NCI-H2029 treated with DMSO at 0.1 percent for 48 hours (cell line): ENCODE results near the gene OR51D1.

Source experiments
- DNase-seq: peaks from one replicate; lab custom pipeline; 2025; lab: John Stamatoyannopoulos, UW

The OR51D1 gene

GRCh38 chr11:4645974-4646373 lies 8.7 kb downstream of the OR51D1 start:
- DNase-seq = no peak

GRCh38 chr11:4647766-4648165 lies 10.5 kb downstream of the OR51D1 start:
- DNase-seq = no peak

- no peak for DNase-seq
Measured at GRCh38 chr11:4654635-4655369, 17.5 kb downstream of the OR51D1 start.

- no peak for DNase-seq
Measured at GRCh38 chr11:4658629-4659445, 21.6 kb downstream of the OR51D1 start.

- no peak for DNase-seq
Measured at GRCh38 chr11:4662876-4663275, 25.6 kb downstream of the OR51D1 start.

GRCh38 chr11:4664183-4664582 lies 26.9 kb downstream of the OR51D1 start:
- no peak for DNase-seq

GRCh38 chr11:4664786-4665185 lies 27.5 kb downstream of the OR51D1 start:
- no peak for DNase-seq

- no peak for DNase-seq
Measured at GRCh38 chr11:4665424-4665823, 28.1 kb downstream of the OR51D1 start.

GRCh38 chr11:4671741-4672140 lies 34.5 kb downstream of the OR51D1 start:
- DNase-seq = no peak

GRCh38 chr11:4672470-4672869 lies 35.2 kb downstream of the OR51D1 start:
- no peak for DNase-seq

- DNase-seq = no peak
Measured at GRCh38 chr11:4673781-4674180, 36.5 kb downstream of the OR51D1 start.

- no peak for DNase-seq
Measured at GRCh38 chr11:4677948-4678347, 40.7 kb downstream of the OR51D1 start.

- DNase-seq = no peak
Measured at GRCh38 chr11:4680341-4680740, 43.1 kb downstream of the OR51D1 start.

- no peak for DNase-seq
Measured at GRCh38 chr11:4682623-4683419, 45.5 kb downstream of the OR51D1 start.

- no peak for DNase-seq
Measured at GRCh38 chr11:4684631-4685285, 47.5 kb downstream of the OR51D1 start.
